G401 (cell line): ENCODE measurements around the gene PCGF1. TPM values are rescaled to one million over a fixed set of nuclear protein-coding genes. Genes with fewer than 3 reads are reported as not detected.
A peak's percentile ranks its signal among the peaks of the same experiment; 100 is the strongest.

ENCODE experiments used
- DNase-seq: peaks from one replicate; pipeline ENCODE4 v3.0.0-alpha.2; 2015; ENCODE audit warnings: low spot score
- in situ Hi-C: cut with HindIII; loops from 2 replicates; pipeline ENCODE4 v1.10.0; 2016; ENCODE audit warnings: low sequenced_read_pairs, mixed read lengths
- total RNA-seq: library from RNA; depleted of rRNA; stranded (reverse); fragments of >200 nt; shearing (Covaris generic); gene quantifications from 2 replicates; pipeline ENCODE4 v1.2.3, GENCODE V29; 2014

PCGF1 gene
- total RNA-seq, 1 experiment from 2014 or later = 39.9 TPM

DNA sequence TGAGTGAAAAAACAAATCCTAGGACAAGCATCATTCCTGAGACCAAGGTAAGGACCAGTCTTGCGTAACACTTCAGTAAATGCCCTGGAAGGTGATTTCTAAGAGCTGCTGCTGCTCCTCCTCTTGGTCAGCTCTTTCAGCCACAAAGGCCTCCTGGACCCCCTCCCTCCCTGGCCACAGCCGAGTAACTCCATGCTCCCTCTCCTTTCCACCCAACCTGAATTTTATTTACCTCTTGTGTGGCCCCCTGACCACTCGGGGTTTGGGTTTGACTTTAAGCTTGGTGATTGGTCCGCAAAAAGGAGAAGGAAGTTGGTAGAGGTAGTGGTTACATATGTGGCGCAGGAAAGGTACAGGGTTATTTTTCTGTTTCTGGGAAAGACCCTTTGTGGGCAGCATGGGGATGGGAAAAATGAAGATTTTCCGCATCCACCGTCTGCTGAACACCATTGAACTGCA is 31.4 kb upstream of the PCGF1 start:
- DNase-seq = no peak
- in situ Hi-C loops = no loop called here

DNA sequence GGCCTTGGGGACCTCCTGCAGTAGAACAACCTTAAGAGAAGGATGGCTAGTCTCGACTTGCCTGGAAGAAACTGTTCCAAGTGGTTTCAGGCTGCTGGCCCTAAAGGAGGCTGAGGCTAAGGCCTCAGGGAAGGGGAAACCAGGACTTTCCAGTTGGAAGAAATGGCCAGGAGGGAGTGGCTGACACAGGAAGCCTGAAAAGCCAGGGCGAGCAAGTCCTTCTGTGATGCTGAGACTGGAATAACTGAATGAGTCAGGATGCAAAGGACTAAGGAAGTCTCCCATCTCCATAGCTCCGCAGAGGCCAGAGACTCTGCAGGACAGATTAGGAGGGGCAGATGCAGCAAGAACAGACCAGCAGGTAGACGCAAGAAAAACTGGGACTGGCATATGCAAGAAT is 29.6 kb upstream of the PCGF1 start:
- in situ Hi-C loops = no loop called here

DNA sequence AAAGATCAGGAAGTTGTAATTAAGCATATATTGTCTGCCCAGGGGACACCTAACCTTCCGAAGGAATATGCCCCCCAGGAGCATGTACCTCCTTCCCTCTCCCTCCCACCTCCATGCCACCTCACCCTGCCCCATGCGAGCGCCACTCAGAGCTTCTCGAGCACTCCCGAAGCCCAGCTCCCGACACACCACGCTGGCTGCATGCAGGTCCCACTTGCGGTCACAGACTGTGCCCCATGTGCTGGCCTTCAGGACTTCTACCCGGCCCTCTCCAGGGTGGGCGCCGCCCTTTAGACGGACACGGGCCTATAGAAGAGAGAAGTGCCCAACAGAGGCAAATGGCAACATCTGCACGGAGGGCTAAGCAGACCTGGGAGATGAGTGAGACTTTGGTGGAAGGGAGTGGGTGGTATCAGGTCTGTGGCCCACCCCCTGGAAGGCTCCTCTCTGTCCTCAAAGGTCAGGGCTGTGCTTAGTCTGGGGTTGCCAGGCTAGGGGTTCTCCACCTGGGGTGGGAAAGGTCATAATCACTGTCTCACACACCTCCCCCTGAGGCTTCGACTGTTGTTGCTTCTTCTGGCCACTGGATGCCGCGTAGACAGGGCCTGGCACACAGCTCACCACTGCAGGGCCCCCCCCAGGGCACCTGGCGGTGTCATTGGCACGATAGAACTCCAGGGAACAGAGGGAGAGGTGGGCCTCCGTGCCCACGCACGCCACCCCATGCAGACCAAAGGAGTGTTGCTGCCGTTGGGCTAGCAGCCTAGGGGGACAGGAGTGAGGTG is 28.9 kb upstream of the PCGF1 start:
- in situ Hi-C loops = no loop called here
- no peak for DNase-seq

More for the DNA sequence above, 29.6 kb upstream of the PCGF1 start:
- no peak for DNase-seq

DNA sequence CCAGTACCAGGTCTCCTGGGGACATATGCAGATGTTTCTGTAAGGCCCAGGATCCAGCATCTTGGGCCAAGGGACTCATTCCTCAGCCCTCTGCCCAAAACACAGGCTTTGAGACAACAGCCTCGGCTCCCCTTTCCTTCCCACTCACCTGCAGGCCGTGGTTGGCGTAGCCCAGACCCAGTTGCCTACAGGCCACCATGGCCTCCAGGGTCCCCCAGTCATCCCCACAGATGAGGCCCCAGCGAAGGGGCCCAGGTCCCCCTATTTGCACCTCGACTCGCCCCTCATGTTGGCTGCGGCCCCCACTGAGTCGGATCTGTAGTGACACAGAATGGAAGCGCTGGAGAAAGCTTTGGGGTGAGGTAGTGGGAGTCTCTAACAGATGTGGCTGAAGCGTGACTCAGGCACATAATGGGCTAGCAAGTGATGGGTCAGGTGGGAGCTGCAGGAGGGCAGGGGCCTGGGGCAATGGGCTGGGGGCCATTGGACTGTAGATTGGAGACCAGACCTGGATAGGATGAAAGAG is 28.0 kb upstream of the PCGF1 start:
- no peak for DNase-seq
- in situ Hi-C loops = no loop called here

DNA sequence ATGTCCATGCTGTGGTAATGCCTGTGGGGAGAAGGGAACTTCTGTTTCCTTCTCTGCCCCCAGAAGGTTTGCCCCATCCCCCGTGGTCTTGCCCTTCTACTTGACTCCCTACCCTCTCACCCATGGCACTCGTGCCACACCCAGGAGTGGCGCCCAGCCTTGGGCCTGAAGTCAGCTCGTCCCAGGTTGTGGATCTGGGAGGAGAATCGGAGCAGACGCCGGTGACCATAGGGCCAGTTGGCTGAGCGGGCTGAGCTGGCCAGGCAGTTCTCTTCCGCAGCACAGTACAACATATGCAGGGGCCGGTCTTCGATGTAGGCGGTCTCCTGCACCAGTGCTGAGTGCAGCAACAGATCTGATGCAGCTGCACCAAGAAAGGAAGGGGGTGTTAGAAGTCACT is 26.9 kb upstream of the PCGF1 start:
- in situ Hi-C loops = no loop called here
- DNase-seq = no peak

DNA sequence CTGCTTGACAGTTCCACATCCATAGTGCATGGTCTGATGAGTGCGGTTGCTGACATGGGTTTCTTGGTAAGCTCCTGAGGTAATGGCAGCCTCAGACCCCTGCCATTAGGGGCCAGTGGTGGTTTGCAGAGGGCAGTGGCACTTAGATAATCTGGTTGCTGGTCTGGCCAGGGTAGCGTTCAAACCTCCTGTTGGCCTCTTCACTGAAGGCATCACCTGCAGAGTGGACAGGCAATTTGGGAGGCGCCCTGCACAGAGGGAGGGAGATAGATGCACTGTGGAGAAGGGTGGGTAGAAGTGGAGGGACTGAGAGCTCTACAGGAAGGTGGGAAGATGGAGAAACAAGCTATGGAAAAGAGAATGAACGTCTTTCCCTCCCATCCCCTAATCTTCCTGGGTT is 26.0 kb upstream of the PCGF1 start:
- in situ Hi-C loops = no loop called here
- DNase-seq = no peak

DNA sequence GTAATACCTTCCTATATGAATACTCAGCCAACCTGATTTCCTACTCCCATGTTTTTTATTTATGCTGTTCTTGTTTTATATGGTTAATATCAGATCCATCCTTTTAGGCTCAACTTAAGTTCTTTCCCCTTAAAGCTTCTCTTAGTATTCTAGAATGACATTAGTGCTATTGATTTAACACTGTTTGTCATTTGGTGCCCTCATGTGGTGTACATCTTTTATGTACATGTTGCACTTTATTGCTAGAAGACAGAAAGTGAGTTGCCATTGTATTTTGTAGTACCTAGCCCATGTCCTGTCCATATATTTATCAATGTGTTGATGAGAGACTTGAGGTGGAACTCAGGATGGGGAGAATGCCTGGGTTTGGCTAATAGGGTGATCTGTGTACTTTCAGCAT is 24.7 kb upstream of the PCGF1 start:
- in situ Hi-C loops = no loop called here
- DNase-seq = peak; percentile 38

DNA sequence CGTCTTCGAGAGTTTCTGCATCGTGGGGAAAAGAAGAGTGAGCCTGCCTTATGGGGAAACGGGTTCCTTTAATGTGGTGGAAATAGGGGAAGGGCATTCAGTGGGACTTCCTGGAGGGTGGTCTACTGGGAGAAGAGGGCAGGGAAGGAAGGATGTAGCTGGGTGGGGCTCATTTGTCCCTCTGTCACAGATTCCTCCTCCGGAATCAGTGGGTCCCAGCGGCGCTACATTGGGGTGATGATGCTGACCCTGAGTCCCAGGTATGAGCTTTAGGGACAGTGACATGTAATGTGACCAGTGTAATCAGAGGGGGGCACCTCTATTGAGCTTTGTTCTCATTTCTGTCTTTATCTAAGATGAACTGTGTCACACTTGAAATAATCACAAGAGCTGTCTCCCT is 24.2 kb upstream of the PCGF1 start:
- in situ Hi-C loops = no loop called here
- DNase-seq = no peak

DNA sequence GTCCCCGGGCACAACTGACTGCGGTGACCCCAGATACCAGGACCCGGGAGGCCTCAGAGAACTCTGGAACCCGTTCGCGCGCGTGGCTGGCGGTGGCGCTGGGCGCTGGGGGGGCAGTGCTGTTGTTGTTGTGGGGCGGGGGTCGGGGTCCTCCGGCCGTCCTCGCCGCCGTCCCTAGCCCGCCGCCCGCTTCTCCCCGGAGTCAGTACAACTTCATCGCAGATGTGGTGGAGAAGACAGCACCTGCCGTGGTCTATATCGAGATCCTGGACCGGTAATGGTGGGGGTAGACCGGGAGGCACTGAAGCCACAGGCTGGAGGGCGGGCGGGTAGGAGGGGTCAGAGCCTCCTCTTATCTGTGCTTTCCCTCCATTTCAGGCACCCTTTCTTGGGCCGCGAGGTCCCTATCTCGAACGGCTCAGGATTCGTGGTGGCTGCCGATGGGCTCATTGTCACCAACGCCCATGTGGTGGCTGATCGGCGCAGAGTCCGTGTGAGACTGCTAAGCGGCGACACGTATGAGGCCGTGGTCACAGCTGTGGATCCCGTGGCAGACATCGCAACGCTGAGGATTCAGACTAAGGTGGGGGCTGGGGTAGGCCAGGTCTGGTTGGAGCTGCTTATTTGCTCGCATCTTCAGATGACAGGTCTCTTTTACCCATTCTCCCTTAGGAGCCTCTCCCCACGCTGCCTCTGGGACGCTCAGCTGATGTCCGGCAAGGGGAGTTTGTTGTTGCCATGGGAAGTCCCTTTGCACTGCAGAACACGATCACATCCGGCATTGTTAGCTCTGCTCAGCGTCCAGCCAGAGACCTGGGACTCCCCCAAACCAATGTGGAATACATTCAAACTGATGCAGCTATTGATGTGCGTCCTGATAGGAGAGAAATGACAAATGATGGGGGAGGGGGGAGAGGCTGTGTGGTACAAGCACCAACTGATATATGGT is 23.0 kb upstream of the PCGF1 start:
- in situ Hi-C loops = no loop called here
- peak; percentile 32 for DNase-seq

DNA sequence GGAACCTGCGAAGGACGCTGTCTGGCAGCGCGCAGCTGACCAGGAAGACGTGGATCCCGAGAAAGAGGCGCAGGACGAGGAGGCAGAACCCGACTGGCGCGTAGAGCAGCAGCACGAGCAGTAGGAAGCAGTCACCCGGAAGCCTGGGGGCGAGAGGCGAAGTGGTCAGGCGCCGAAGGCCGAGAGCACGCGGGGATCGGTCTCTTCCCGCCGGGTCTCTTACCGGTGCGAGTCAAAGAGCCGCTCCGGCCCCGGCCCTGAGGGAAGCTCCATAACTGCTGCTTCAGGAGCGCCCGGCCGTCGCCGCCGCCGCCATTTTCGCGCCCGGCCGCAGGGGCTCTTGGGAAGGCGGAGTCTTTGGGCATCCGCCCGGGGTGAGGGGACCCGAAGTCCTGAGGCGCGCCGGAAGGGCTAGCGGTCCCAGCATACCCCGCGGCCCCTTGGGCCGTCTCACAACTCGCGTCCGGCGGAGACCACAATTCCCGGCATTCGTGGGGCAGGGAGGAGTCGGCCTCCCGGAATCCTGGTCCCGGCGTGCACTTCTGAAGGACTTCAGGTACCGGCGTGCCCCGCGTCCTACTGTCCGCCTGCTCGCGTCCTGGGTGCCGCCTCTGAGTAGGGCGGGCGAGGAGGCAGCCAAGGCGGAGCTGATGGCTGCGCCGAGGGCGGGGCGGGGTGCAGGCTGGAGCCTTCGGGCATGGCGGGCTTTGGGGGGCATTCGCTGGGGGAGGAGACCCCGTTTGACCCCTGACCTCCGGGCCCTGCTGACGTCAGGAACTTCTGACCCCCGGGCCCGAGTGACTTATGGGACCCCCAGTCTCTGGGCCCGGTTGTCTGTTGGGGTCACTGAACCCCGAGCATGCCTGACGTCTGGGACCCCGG is 22.1 kb upstream of the PCGF1 start, which contains the start of the genes AUP1 and HTRA2:
Gene AUP1, minus strand, starts transcription at position 350 of the 882 bp plus-strand sequence. Its CDS starts 77 bp downstream, at position 273.
Gene HTRA2, plus strand, starts transcription at position 577 of the 882 bp plus-strand sequence. Its CDS starts 74 bp downstream, at position 651.
- in situ Hi-C loops = no loop called here
- peak; percentile 99 for DNase-seq

DNA sequence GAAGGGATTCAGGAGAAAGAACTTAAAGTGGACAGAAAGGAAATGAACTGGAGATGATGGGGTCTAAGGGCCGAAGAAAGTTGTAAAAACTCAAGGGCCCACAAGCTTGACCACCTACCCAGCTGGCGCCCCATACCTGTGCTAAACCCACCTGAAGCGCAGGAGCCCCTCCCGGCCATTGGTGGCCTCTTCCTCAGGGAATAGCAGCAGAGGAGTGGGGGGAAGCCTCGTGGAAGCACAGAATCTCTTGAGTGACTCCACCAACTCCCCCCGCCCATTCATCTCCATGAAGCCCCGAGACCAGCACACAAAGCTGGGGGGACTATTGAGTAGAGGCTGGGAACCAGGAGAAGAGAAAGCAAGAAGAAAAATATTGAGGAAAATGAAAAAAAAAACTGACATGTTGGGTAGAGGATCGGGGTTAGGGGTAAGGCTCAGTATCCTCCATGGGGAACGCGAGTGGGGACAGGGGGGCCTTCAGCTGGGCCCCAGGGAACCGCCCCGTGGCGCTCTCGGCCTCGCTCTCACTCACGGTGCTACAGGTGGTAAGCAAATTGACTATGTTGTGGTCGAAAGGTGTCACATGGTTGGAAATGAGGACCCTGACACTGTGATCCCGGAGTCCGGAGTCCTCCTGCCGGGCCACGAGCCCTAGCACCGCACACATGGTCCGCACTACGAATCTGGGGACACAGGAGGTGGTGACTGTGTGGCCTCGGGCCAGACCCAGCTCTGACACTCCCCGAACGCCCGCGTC is 21.3 kb upstream of the PCGF1 start:
- in situ Hi-C loops = no loop called here

DNA sequence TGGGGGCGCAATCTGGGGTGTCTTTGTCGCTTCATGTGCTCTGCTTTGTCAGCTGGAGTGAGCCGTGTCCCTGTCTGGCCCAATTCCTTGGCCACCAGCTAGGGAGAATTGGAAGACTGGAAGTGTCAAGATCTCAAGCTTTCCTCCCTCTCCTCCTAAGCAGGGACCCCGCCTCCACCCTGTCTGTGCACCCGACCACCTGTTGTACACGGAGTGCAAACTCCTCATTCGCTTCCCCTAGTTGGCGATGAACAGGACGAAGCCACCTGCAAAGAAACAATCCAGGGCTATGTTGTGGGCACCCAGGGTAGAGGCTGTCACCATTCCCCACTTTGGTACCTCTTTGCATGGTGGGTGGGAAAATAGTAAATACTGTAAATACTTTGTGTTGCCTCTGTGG is 20.2 kb upstream of the PCGF1 start:
- in situ Hi-C loops = no loop called here
- DNase-seq = no peak

More for the DNA sequence above, 21.3 kb upstream of the PCGF1 start:
- no peak for DNase-seq

DNA sequence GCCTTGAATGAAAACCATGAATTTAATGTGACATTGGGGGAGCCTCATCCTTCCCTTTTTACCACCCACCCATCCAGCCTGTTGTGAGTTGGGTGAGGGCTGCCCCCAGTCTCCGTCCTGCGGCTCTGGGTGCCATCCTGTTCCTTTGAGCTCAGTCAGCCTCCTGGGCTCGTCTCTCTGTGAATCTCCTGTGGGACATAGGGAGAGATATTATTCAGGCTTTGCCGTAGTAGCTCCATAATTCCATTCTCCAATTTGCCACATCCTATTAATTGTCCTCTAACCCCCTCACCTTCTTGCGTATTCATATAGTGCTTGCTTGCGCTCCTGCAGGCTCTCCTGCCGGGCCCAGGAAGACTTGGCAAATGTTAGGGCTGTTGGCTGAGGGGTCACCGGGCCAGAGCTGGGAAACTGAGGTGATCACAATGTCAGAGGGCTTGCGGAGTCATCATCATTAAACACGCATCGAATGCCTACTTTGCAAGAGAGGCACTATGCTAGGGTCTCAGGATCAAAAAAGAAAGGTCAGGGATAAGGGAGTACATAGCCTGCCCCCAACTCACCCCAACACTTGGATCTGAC is 19.2 kb upstream of the PCGF1 start:
- no peak for DNase-seq
- in situ Hi-C loops = no loop called here

DNA sequence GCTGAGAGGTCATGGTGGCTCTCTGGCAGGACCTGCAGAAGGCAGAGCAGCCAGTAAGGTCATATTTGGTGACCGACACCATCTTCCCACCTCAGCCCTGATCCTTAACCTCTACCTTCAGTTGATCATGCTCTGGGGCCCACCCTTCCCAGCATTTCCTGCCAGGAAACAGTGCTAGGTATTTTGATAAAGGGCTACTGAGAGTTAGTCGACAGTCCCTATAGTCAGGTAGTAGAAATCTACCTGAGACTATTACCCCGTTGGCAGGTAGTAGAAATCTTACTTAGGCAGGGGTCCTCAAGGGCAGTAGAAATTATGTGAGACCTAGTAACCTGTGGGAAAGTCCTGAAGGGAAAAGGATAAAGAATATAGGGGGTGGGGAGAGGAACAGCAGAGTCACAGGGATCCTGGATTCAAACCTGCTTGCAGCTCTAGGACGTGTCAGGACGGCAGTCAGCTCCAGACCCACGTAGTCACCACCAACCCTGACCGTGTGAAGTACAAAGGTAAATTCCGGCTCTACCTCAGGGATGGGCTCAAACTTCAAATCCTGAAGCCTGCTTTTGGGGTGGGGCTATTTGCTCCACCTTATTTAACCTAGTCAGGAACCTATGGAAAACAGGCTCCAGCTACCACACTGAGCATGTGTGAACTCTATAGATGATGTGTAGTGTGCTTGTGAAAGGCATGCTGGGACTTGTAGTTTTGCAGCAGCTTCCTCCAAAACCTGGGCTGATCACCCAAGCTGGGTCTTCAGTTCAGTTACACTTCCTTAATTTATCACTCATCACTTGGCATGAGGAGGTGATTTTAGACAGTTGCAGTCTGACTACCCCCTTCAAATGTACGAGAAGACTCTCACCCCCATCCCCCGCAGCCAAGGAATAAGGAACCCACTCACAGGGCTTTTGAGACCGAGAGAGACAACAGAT is 18.5 kb upstream of the PCGF1 start, which contains the start of gene DQX1:
Gene DQX1, minus strand, starts transcription at position 515 of the 932 bp plus-strand sequence. Its CDS starts 502 bp downstream, at position 13.
- in situ Hi-C loops = no loop called here
- peak; percentile 54 for DNase-seq

DNA sequence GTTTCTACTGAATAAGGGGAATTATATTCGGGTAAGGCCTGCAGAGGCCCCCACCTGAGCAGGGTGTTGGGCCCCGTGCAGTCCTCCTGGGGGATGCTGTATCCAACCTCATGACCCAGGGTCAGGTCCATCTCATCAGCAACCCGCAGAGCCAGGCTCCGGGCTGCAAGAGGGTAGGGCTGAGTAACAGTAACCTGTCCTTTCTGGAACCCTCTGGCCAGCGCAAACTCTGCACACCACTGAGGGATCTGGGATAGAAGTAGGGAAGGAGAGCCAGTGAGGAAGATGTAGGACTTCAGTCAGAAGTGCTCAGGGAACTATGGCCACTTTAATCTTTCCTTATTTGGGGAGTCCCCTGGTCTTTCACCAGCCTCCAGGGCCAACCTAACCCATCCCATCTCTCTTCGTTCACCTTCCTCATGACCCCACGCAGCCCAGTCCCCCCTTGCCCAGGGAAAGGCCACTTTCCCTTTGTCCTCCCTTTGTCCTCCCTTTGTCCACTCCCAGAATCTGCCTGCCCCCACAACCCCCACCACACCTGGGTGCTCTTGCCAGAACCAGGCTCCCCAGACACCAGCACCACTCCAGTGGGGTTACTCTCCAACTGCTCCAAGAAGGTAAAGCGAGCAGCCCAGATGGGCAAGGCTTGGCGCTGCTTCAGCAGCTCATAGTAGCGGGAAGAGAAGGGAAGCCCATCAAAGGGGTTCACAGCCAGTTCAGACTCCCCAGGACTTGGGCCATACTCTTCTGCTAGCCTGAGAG is 17.6 kb upstream of the PCGF1 start:
- DNase-seq = no peak
- in situ Hi-C loops = no loop called here

DNA sequence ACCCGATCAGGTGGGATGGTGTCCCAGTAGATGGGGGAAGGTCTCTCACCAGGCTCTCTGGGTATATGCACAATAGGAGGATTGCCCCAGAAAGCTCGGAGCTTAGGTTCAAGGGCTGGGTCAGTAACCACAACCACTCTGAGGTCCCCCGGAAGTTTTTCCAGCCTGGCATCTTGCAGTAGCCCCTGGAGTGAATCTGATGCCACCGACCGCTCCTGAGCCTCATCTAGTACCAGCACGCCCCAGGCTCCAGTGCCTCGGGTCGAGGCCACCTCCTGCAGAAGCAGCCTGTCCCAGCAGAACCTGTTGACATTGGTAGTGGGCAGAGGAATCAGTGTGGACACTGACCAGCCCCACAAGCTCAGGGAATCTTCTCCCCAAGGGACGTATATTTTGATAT is 16.5 kb upstream of the PCGF1 start:
- in situ Hi-C loops = no loop called here
- DNase-seq = no peak
